Measurements from ENCODE around the gene ZNF777.

DNA sequence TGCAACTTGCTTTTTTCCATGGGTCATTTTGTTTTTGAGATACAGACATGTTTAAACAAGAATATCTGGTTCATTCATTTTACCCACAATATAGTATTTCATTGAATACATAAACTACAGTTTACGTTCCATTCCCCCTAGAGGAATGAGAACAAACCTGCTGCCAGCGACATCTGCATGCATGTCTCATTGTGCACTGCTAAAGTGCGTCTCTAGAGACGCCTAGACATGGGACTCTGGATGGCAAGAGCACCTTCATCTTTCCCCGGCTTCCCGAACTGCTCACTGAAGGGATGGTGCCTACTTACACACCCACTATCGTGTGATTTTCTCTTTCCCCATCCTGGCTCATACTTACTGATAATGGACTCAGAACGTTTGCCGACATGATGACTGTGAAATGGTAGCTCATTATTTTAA lies 1.2 kb upstream of the ZNF777 start:
- TF ChIP-seq, protein P1, sequence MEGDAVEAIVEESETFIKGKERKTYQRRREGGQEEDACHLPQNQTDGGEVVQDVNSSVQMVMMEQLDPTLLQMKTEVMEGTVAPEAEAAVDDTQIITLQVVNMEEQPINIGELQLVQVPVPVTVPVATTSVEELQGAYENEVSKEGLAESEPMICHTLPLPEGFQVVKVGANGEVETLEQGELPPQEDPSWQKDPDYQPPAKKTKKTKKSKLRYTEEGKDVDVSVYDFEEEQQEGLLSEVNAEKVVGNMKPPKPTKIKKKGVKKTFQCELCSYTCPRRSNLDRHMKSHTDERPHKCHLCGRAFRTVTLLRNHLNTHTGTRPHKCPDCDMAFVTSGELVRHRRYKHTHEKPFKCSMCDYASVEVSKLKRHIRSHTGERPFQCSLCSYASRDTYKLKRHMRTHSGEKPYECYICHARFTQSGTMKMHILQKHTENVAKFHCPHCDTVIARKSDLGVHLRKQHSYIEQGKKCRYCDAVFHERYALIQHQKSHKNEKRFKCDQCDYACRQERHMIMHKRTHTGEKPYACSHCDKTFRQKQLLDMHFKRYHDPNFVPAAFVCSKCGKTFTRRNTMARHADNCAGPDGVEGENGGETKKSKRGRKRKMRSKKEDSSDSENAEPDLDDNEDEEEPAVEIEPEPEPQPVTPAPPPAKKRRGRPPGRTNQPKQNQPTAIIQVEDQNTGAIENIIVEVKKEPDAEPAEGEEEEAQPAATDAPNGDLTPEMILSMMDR (conservative IDR thresholded peaks at IDR 0.05; ENCODE audit: low read depth, low read length), result no peak
- TF ChIP-seq FOS (IDR thresholded peaks at IDR 0.05; ENCODE audit: low read depth, low read length) (no peak), POLR2A (IDR thresholded peaks at IDR 0.05; ENCODE audit: low read depth, low read length) (no peak), RAD21 (IDR thresholded peaks at IDR 0.05; ENCODE audit: low read length) (no peak), MXI1 (IDR thresholded peaks at IDR 0.05; ENCODE audit: borderline replicate concordance, low read depth, low read length) (no peak), CHD1 (IDR thresholded peaks at IDR 0.05; ENCODE audit: low read depth, low read length) (no peak), BHLHE40 (IDR thresholded peaks at IDR 0.05; ENCODE audit: low read depth, low read length) (no peak), SMC3 (IDR thresholded peaks at IDR 0.05; ENCODE audit: low read depth, low read length) (no peak), CEBPB (IDR thresholded peaks at IDR 0.05; ENCODE audit: low read depth, low read length) (no peak), MAZ (IDR thresholded peaks at IDR 0.05; ENCODE audit: borderline replicate concordance, low read depth, low read length) (no peak), RCOR1 (IDR thresholded peaks at IDR 0.05; ENCODE audit: insufficient replicate concordance, low read length) (no peak), MAFK (IDR thresholded peaks at IDR 0.05; ENCODE audit: low read depth, low read length) (no peak)

Data from IMR-90 (cell line).